ENCODE measurements around the gene ANO2. TPM values are rescaled to one million over a fixed set of nuclear protein-coding genes. Genes with fewer than 3 reads are reported as not detected.

The ANO2 gene
- total and polyA plus RNA-seq, 2 experiments from 2014 or later, result 2.3 to 4.6 TPM

DNA sequence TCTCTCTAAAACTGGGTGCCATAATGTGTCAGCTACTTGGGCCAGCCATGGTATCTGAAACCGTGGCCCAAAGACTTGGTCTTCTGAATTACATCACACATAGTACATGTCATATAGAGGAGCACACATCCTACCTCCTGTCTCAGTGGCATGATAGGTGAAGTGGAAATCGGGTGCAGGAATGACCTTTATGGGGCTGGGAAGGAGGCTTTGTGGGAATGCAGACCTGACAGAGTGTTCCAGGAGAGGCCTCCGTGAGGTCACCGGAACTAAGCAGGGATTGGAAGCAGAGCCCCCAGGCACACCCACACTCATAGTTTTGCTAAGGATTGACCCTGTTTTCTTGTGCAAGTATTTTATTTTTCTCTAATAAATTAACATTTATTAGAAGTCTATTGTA is 430.5 kb downstream of the ANO2 start:
- H3K27ac ChIP-seq (ENCODE audit: low read depth), result no peak overlapping the region
- H4K20me1 ChIP-seq (replicated peaks; ENCODE audit: insufficient read depth), result no peaks in the 10 kb centered on the region
- no peak for ATAC-seq
- H3K4me3 ChIP-seq, result no peak overlapping the region
- H3K36me3 Mint-ChIP-seq (ENCODE audit: low read depth), result no peaks in the 10 kb centered on the region
- no peaks in the 10 kb centered on the region for H3F3A ChIP-seq (replicated peaks; ENCODE audit: low read depth)
- H3K79me2 ChIP-seq (replicated peaks; ENCODE audit: insufficient read depth), result no peaks in the 10 kb centered on the region
- H3K4me3 Mint-ChIP-seq, result no peak overlapping the region
- TF ChIP-seq JUNB (IDR thresholded peaks at IDR 0.05; ENCODE audit: unreplicated experiment), result no peak
- TF ChIP-seq, protein P1, sequence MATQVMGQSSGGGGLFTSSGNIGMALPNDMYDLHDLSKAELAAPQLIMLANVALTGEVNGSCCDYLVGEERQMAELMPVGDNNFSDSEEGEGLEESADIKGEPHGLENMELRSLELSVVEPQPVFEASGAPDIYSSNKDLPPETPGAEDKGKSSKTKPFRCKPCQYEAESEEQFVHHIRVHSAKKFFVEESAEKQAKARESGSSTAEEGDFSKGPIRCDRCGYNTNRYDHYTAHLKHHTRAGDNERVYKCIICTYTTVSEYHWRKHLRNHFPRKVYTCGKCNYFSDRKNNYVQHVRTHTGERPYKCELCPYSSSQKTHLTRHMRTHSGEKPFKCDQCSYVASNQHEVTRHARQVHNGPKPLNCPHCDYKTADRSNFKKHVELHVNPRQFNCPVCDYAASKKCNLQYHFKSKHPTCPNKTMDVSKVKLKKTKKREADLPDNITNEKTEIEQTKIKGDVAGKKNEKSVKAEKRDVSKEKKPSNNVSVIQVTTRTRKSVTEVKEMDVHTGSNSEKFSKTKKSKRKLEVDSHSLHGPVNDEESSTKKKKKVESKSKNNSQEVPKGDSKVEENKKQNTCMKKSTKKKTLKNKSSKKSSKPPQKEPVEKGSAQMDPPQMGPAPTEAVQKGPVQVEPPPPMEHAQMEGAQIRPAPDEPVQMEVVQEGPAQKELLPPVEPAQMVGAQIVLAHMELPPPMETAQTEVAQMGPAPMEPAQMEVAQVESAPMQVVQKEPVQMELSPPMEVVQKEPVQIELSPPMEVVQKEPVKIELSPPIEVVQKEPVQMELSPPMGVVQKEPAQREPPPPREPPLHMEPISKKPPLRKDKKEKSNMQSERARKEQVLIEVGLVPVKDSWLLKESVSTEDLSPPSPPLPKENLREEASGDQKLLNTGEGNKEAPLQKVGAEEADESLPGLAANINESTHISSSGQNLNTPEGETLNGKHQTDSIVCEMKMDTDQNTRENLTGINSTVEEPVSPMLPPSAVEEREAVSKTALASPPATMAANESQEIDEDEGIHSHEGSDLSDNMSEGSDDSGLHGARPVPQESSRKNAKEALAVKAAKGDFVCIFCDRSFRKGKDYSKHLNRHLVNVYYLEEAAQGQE (IDR thresholded peaks at IDR 0.05; ENCODE audit: unreplicated experiment), result no peak
- TF ChIP-seq, protein P2, sequence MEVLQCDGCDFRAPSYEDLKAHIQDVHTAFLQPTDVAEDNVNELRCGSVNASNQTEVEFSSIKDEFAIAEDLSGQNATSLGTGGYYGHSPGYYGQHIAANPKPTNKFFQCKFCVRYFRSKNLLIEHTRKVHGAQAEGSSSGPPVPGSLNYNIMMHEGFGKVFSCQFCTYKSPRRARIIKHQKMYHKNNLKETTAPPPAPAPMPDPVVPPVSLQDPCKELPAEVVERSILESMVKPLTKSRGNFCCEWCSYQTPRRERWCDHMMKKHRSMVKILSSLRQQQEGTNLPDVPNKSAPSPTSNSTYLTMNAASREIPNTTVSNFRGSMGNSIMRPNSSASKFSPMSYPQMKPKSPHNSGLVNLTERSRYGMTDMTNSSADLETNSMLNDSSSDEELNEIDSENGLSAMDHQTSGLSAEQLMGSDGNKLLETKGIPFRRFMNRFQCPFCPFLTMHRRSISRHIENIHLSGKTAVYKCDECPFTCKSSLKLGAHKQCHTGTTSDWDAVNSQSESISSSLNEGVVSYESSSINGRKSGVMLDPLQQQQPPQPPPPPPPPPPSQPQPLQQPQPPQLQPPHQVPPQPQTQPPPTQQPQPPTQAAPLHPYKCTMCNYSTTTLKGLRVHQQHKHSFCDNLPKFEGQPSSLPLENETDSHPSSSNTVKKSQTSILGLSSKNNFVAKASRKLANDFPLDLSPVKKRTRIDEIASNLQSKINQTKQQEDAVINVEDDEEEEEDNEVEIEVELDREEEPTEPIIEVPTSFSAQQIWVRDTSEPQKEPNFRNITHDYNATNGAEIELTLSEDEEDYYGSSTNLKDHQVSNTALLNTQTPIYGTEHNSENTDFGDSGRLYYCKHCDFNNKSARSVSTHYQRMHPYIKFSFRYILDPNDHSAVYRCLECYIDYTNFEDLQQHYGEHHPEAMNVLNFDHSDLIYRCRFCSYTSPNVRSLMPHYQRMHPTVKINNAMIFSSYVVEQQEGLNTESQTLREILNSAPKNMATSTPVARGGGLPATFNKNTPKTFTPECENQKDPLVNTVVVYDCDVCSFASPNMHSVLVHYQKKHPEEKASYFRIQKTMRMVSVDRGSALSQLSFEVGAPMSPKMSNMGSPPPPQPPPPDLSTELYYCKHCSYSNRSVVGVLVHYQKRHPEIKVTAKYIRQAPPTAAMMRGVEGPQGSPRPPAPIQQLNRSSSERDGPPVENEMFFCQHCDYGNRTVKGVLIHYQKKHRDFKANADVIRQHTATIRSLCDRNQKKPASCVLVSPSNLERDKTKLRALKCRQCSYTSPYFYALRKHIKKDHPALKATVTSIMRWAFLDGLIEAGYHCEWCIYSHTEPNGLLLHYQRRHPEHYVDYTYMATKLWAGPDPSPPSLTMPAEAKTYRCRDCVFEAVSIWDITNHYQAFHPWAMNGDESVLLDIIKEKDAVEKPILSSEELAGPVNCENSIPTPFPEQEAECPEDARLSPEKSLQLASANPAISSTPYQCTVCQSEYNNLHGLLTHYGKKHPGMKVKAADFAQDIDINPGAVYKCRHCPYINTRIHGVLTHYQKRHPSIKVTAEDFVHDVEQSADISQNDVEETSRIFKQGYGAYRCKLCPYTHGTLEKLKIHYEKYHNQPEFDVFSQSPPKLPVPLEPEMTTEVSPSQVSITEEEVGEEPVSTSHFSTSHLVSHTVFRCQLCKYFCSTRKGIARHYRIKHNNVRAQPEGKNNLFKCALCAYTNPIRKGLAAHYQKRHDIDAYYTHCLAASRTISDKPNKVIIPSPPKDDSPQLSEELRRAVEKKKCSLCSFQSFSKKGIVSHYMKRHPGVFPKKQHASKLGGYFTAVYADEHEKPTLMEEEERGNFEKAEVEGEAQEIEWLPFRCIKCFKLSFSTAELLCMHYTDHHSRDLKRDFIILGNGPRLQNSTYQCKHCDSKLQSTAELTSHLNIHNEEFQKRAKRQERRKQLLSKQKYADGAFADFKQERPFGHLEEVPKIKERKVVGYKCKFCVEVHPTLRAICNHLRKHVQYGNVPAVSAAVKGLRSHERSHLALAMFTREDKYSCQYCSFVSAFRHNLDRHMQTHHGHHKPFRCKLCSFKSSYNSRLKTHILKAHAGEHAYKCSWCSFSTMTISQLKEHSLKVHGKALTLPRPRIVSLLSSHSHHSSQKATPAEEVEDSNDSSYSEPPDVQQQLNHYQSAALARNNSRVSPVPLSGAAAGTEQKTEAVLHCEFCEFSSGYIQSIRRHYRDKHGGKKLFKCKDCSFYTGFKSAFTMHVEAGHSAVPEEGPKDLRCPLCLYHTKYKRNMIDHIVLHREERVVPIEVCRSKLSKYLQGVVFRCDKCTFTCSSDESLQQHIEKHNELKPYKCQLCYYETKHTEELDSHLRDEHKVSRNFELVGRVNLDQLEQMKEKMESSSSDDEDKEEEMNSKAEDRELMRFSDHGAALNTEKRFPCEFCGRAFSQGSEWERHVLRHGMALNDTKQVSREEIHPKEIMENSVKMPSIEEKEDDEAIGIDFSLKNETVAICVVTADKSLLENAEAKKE (CRISPR knock-in tag; IDR thresholded peaks at IDR 0.05), result no peak
- no peaks in the 10 kb centered on the region for H3K9me3 Mint-ChIP-seq
- H3K4me1 ChIP-seq (ENCODE audit: insufficient read depth), result peaks cover 15% of the 10 kb centered on the region; the same call in 1 of the 2 replicates
- H3K36me3 ChIP-seq (ENCODE audit: insufficient read depth), result no peaks in the 10 kb centered on the region
- peaks cover 30% of the 10 kb centered on the region for H3K4me1 Mint-ChIP-seq
- DNase-seq (ENCODE audit: low spot score), result no peak
- H3K27ac Mint-ChIP-seq, result no peak overlapping the region
- no peak overlapping the region for H2AFZ ChIP-seq
- peaks cover 2% of the 10 kb centered on the region for H3K27me3 Mint-ChIP-seq (ENCODE audit: insufficient read depth, low read depth, poor library complexity)
- H3K4me2 ChIP-seq, result no peak overlapping the region
- no peaks in the 10 kb centered on the region for H3K27me3 ChIP-seq (ENCODE audit: insufficient read depth)
- H3K9me2 ChIP-seq (ENCODE audit: insufficient read depth), result no peaks in the 10 kb centered on the region

Measured in GM23338 (cell line).